HG02759 (cell line): ENCODE results near the gene TYK2.

Experiments used
- ATAC-seq: cut with Tn5 transposase; IDR thresholded peaks from one replicate; pipeline ENCODE4 v1.9.1; 2021; ENCODE audit warnings: mild to moderate bottlenecking, moderate library complexity; ENCODE audit not compliant: unreplicated experiment

The TYK2 gene

DNA sequence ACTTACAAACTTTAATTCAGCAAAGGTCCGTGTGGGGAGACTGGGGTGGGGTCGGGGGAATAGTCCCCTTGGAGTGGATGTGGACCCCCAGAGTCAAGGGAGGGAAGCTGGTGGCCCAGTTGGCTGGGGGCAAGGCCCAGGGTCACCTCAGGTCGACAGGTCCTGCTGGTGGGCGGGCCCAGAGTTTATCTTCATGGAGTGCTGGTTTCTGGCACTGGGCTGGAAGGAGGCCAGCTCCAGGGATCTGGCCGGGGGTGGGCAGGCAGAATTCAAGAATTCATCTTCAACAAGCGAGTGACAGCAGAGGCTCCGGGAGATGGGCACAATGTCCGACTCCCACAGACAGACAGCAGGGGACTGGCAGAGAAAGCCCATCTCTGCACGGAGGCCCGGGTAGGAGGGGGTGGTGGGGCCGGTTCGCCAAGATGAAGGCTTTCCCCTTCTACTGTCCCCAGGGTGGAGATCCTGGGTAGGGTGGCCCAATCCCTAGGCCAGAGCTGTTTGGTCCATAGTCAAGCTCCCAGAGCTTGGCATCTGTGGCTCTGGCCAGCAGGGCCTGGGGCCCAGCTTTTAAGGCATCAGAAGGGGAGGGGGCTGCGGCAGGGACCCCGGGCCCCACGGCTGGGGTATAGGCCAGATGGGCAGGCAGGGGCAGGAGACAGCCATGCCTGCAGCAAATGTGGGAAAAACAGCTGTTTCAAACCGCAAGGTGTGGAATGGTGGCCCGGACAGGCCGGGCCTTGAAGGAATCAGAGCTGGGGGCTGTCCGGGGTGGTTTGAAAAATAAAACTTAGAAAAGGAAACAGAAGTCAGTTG is 63.9 kb downstream of the TYK2 start:
- ATAC-seq, result no peak

DNA sequence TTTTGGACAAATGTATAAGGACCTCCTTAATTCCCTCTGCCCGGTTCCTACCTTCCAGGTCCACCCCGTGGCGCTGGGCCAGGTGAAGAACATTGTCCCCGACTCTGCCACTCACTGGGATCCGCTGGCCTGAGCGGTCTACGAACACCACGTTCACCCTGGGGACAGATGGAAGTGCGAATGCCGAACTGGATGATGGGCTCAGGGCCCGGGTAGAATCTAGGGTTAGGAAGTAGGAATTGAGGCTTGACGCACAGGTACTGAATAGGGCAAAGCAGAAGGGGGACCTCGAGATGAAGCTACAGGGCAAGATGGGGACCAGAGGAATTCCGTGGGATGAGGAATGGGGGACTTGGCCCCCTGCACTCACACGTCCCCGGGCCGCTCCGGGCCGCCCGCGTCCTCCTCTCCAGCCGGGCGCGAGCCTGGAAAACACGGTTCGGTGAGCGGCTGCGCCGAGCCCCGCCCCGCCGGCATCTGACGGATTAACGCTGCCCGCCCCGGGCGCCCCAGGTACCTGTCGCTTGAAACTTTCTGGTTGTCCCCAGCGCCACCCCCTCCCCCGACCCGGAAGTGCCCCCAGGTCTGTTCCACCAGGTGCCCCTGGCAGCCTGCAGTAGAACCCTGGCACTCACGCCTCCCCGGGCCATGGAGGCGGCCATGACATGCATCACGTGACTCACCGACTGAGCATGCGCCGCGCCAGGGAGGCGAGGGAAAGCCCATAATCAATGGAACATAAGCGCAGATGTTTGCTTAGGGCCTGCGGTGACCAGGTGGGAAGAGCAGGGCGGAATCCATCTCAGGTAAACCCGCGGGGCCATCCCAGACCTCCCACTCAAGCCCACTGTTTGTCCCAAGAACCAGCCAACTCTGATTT is 64.8 kb downstream of the TYK2 start, which contains the start of gene FDX2:
TSS of gene FDX2 (minus strand) at position 681 of the 880 bp plus-strand sequence. CDS start at position 662, 19 bp downstream.
- ATAC-seq, result peak; percentile 87

DNA sequence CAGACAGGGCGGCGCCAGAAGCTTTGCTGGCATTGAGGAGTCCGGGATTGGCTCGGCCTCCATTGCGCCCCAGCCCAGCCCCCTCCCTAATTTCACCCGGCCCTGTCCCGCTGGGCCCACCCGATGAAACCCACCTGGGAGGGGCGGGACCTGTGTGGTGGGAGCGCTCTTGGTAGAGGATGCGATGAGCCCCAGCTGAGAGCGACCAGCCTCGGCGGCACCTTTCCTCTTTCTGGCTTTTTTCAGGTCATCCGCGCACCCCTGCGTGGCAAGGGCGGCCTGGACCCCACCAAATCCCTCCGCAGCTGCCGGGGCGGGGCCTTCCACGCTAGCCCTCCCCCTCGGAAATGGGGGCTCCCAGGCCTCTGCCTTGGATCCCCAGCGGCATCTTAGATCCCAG is 70.9 kb downstream of the TYK2 start, which contains the start of gene ZGLP1:
TSS of gene ZGLP1 (minus strand) at position 393 of the 400 bp plus-strand sequence.
- ATAC-seq, result no peak

DNA sequence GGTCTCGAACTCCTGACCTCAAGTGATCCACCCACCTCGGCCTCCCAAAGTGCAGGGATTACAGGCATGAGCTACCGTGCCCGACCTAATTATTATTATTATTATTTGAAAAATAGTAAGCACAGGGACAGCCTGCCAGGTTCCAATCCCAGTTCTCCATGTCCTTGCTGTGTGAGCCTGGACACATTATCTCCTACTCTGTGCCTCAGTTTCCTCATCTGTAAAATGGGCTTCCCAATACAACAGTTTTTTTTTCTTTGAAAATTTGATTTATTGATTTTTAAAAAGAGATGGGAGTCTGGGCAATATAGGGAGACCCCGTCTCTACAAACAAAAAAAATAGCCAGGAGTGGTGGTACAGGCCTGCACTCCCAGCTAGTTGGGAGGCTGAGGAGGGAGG is 74.0 kb downstream of the TYK2 start:
- no peak for ATAC-seq

DNA sequence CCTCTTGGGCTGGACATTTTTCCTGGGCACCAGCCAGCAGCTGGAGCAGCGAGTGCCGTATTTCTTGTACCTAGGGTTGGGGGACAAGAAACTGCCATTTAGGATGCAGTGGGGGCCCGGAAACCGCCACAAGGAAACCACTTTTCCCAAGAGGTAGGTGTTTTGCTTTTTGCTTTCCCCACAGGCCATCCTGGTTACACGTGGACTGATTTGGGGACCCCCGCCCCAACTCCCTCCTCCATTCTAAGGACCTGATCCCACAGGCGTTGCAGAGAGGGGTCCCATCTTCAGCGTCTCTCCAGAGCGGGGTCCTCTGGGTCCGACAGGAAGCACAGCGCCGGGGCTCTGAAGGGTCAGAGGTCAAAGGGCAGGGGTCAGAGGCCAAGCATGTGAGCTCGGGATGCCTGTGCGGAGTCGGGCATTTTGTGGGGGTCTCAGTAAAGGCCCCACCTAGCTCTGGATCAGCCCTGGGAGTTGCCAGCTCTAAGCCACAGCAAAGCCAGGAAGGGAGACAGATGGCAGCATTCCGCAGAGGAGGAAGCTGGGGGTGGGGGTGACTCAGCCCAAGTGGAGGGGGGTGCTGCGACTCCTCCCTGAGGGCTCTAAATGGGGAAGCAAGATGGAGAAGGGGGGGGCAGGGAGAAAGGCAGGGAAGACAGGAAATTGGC is 75.1 kb downstream of the TYK2 start:
- ATAC-seq, result no peak
